ENCODE results near the gene DACT2. TPM values are rescaled to one million over a fixed set of nuclear protein-coding genes. Genes with fewer than 3 reads are reported as not detected.

The DACT2 gene
- total and polyA plus RNA-seq, 10 of the 15 experiments (the other 5 are each of a cell fraction or from before 2014, with no cell fraction given): not detected

GRCh38 chr6:168320634-168321033, 1.1 kb upstream of the DACT2 start:
- WGBS (ENCODE audit: insufficient coverage, insufficient replicate concordance, low lambda C conversion rate, missing lambda C conversion rate): 55% methylated on average over 9 of the region's 9 CpGs
- BruUV-seq (replicated peaks): no TSS peak
- Histone ChIP-seq H3K27ac (ENCODE audit: control insufficient read depth, insufficient read depth) (no peak overlapping the region), H3K9ac (ENCODE audit: control insufficient read depth, insufficient read depth, low read length) (no peak overlapping the region), H3K9me3 (replicated peaks; ENCODE audit: control insufficient read depth, insufficient read depth, low read length) (no peaks in the 10 kb centered on the region), H3K79me2 (ENCODE audit: control insufficient read depth, insufficient read depth, low read length) (no peaks in the 10 kb centered on the region), H3K4me3 (no peak overlapping the region), H3K4me2 (ENCODE audit: control insufficient read depth, insufficient read depth) (no peak overlapping the region), H3K27me3 (replicated peaks in 1 of 2; ENCODE audit: control insufficient read depth in 2 of 2, insufficient read depth in 2 of 2, low read length in 1 of 2) (no peaks in the 10 kb centered on the region), H3K4me1 (ENCODE audit: control insufficient read depth, insufficient read depth, low read length) (no peaks in the 10 kb centered on the region), H2AFZ (ENCODE audit: control insufficient read depth, low read depth, low read length) (no peak overlapping the region), H4K20me1 (ENCODE audit: control insufficient read depth, insufficient read depth) (no peaks in the 10 kb centered on the region), H3K36me3 (ENCODE audit: control insufficient read depth in 2 of 2, insufficient read depth in 2 of 2, low read length in 1 of 2) (no peaks in the 10 kb centered on the region)
- RAD21 ChIA-PET (ENCODE audit: unreplicated experiment): no interaction called here
- SMC1A ChIA-PET (ENCODE audit: uncharacterized antibody, unreplicated experiment): no interaction called here
- CTCF ChIA-PET: no interaction called here
- FAIRE-seq (no peak), DNase-seq (ENCODE audit: low read depth, low spot score) (no peak), ATAC-seq (no peak)
- intact Hi-C loops (cut with micrococcal nuclease; ENCODE audit: unreplicated experiment): no loop called here
- in situ Hi-C loops (cut with MboI): no loop called here
- POLR2A ChIA-PET: no interaction called here
- TF ChIP-seq STAT1 (conservative IDR thresholded peaks at IDR 0.05) (no peak), PRDM15 (CRISPR knock-in tag; IDR thresholded peaks at IDR 0.05) (no peak), CUX1 (IDR thresholded peaks at IDR 0.05; ENCODE audit: insufficient replicate concordance, low read depth, low read length) (no peak), EGR1 (IDR thresholded peaks at IDR 0.05; ENCODE audit: borderline replicate concordance in 1 of 2, low read depth in 2 of 2, low read length in 2 of 2) (no peak), MYC (IDR thresholded peaks at IDR 0.05; ENCODE audit: insufficient read depth, insufficient read length, insufficient replicate concordance, low read length, severe bottlenecking) (no peak), CTCF (IDR thresholded peaks at IDR 0.05 in 2 of 3, conservative IDR thresholded peaks at IDR 0.05 in 1 of 3; ENCODE audit: control insufficient read depth in 2 of 3, extremely low read depth in 1 of 3, insufficient read depth in 1 of 3, low read depth in 3 of 3, low read length in 3 of 3) (no peak), NFIC (IDR thresholded peaks at IDR 0.05; ENCODE audit: low read depth, low read length) (no peak), DPF2 (IDR thresholded peaks at IDR 0.05) (no peak), ESRRA (IDR thresholded peaks at IDR 0.05; ENCODE audit: low read length) (no peak), NFXL1 (IDR thresholded peaks at IDR 0.05; ENCODE audit: borderline replicate concordance) (no peak), NBN (IDR thresholded peaks at IDR 0.05) (no peak), CHD2 (IDR thresholded peaks at IDR 0.05; ENCODE audit: borderline replicate concordance, low read depth, low read length) (no peak), SMARCA5 (IDR thresholded peaks at IDR 0.05) (no peak)
